Left ventricle myocardium inferior (tissue), 1 donor: ENCODE measurements around the gene FAT2. TPM values are rescaled to one million over a fixed set of nuclear protein-coding genes. Genes with fewer than 3 reads are reported as not detected.

Source experiments
- DNase-seq: peaks from one replicate; pipeline ENCODE4 v3.0.0-alpha.2; 2020
- H3K27ac ChIP-seq: fragments of 200-600 bp; replicated peaks from 2 replicates; pipeline ENCODE4 v1.8.0; 2021
- H3K27me3 ChIP-seq: fragments of 200-600 bp; 2 replicates; pipeline ENCODE4 v1.8.0; 2021; ENCODE audit warnings: low read depth
- H3K36me3 ChIP-seq: fragments of 200-600 bp; 2 replicates; pipeline ENCODE4 v1.8.0; 2021
- H3K4me1 ChIP-seq: fragments of 200-600 bp; 2 replicates; pipeline ENCODE4 v1.8.0; 2021
- H3K4me3 ChIP-seq: fragments of 200-600 bp; 2 replicates; pipeline ENCODE4 v1.8.0; 2021; ENCODE audit warnings: mild to moderate bottlenecking, moderate library complexity
- H3K9me3 ChIP-seq: fragments of 200-600 bp; replicated peaks from 2 replicates; pipeline ENCODE4 v1.8.0; 2021
- intact Hi-C: fragments of 100-400 bp; cut with micrococcal nuclease; formaldehyde crosslinking; loops from one replicate; pipeline ENCODE4 v1.11.0; 2022
- total RNA-seq: library from RNA; stranded (reverse); fragmentation: NEBNext Ultra II Directional; extraction: Animal tissue kit (Norgen Biotek cat#: 25700); gene quantifications from one replicate; pipeline ENCODE4 v1.2.1, GENCODE V29; 2021
- TF ChIP-seq, protein P1 (sequence below): fragments of 200-600 bp; IDR thresholded peaks from 2 replicates; pipeline ENCODE4 v1.8.0; 2021; ENCODE audit warnings: antibody characterized with exemption, mild to moderate bottlenecking, borderline replicate concordance
- donor health status: DM: no; HTN: yes; CAD: no; lungs with severe emphysema.

The FAT2 gene
- total RNA-seq, 1 donor from 2014 or later, result not detected

DNA sequence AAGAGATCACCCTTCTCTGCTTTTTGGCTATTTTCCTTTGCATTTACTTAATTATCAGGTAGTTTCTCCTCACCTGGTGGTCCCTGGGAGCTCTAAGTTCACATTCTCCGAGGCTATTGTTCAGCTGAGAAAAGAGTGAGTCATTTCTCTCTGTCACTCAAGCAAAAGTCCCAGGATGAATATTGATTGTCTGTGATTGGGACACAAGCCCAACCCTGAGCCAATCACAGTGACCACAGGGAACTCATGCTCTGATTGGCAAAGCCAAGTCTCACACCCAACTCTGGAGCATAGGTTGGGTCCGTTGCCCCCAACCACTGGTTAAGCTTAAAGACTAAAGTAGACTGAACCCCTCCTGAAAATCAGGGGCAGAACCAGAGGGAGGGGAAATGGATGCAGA lies 27.8 kb upstream of the FAT2 start:
- TF ChIP-seq, protein P1, sequence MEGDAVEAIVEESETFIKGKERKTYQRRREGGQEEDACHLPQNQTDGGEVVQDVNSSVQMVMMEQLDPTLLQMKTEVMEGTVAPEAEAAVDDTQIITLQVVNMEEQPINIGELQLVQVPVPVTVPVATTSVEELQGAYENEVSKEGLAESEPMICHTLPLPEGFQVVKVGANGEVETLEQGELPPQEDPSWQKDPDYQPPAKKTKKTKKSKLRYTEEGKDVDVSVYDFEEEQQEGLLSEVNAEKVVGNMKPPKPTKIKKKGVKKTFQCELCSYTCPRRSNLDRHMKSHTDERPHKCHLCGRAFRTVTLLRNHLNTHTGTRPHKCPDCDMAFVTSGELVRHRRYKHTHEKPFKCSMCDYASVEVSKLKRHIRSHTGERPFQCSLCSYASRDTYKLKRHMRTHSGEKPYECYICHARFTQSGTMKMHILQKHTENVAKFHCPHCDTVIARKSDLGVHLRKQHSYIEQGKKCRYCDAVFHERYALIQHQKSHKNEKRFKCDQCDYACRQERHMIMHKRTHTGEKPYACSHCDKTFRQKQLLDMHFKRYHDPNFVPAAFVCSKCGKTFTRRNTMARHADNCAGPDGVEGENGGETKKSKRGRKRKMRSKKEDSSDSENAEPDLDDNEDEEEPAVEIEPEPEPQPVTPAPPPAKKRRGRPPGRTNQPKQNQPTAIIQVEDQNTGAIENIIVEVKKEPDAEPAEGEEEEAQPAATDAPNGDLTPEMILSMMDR, result no peak
- Histone ChIP-seq H3K4me1 (peaks cover 12% of the 10 kb centered on the region), H3K4me3 (no peak overlapping the region), H3K36me3 (no peaks in the 10 kb centered on the region), H3K27ac (no peak overlapping the region), H3K27me3 (peaks cover 6% of the 10 kb centered on the region), H3K9me3 (peaks cover 6% of the 10 kb centered on the region)
- DNase-seq, result no peak
- intact Hi-C loops, result no loop called here

DNA sequence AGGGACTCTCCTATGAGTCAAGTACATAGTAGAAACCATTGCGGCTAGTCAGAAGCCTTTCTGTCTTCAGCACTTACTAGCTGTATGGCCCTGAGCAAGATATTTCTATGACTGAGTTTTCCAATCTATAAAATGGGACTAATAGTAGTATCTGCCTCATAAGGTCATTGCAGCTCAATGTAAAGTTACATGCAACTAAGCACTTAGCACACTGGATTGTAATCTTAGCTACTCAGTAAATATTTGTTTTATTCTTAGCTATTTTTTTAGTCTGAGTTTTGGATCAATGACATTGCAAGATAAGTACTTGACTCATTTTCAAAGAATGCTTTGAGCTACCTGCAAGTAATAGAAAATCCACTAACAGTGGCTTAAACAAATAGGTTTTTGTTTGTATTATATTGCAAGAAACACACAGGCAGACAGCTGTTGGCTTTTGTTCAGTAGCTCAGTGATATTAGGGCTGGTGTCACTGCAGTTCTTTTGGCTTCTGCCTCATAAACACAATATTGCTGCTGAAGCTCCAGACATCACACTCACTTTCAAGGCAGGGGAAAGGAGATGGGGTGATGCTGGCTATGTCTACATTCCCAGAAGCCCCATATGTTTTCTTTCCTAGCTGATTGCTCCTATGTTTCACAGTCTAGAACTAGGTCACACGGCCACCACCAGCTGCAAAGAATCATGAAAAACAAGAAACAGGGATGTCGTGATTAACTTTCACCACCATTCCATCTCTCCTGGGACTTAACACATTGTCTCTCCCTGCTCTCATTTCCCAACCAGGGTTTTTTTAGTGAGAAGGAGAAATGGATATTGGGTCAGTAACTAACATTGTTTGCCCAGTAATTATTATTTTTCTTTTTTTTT lies 26.9 kb upstream of the FAT2 start:
- H3K27ac ChIP-seq, result no peak overlapping the region
- H3K4me3 ChIP-seq, result no peak overlapping the region
- DNase-seq, result no peak
- peaks cover 6% of the 10 kb centered on the region for H3K27me3 ChIP-seq
- intact Hi-C loops, result no loop called here
- H3K36me3 ChIP-seq, result no peaks in the 10 kb centered on the region
- H3K4me1 ChIP-seq, result peaks cover 6% of the 10 kb centered on the region
- H3K9me3 ChIP-seq, result peaks cover 6% of the 10 kb centered on the region
- TF ChIP-seq, protein P1, result no peak

DNA sequence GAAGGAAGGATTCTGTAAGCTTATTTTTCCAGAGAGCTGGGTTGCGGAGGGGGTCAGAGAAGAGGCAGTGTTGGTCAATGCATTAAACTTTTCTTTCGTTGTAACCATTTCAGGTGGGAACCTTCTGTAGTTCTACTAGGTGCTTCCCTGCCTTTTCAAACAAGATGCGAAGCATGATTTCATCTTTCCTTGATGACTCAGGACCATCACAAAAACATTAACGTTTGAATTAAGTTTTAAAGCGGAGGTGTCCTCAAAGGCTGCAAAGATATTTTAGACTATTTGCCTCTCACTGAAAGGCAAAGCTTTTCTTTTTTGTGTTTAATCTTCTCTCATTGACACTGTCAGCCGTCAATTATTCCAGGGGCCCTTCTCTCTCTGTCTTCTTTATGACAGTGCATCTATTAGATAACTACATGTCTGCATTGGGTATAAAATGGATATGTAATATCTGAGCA lies 26.3 kb upstream of the FAT2 start:
- Histone ChIP-seq H3K4me3 (no peak overlapping the region), H3K36me3 (no peaks in the 10 kb centered on the region), H3K4me1 (no peaks in the 10 kb centered on the region), H3K9me3 (peaks cover 6% of the 10 kb centered on the region), H3K27me3 (peaks cover 6% of the 10 kb centered on the region), H3K27ac (no peak overlapping the region)
- intact Hi-C loops, result no loop called here
- TF ChIP-seq, protein P1, result no peak
- DNase-seq, result no peak

DNA sequence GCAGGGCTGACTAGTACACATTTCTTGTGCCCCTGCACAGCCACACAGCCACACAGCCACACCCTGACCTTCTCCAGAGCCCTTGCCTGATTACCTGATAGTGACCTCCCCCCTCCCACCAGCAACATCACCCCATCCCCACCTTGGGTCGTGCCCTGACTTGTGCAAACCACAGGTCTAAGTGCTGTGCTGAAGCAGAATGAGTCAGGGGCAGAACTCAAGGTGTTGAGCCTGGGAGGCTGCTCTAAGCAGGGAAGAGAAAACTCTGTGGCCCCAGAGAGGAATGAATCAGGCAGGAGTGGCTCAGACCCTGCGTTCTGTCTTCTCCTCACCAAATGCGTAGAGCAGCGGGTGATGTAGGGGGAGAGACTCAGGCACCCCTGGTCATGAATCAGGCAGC lies 24.3 kb upstream of the FAT2 start:
- Histone ChIP-seq H3K27me3 (peaks cover 6% of the 10 kb centered on the region), H3K4me3 (no peak overlapping the region), H3K36me3 (no peaks in the 10 kb centered on the region), H3K9me3 (peaks cover 6% of the 10 kb centered on the region), H3K27ac (no peak overlapping the region), H3K4me1 (no peaks in the 10 kb centered on the region)
- intact Hi-C loops, result no loop called here
- DNase-seq, result no peak
- TF ChIP-seq, protein P1, result no peak

DNA sequence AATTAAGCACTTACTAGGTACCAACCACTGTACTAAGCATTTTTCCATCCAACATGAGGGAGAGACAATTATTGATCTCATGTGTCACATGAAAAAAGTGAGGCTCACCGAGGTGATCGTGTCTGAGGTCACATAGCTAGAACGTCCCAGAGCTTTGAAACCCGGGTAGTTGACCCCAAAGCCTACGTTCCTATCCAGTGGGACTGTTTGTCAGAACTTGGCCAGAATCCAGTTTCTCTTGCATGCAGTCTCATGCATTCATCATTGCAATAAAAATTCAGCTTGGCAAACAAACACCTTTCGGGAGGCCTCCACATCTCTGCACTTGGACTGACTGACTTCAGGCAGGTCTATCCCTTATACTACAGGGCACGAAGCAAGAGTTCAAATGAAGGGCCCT lies 23.4 kb upstream of the FAT2 start:
- Histone ChIP-seq H3K4me3 (no peak overlapping the region), H3K36me3 (no peaks in the 10 kb centered on the region), H3K27me3 (peaks cover 6% of the 10 kb centered on the region), H3K27ac (no peak overlapping the region), H3K9me3 (peaks cover 6% of the 10 kb centered on the region), H3K4me1 (no peaks in the 10 kb centered on the region)
- intact Hi-C loops, result no loop called here
- no peak for DNase-seq
- TF ChIP-seq, protein P1, result no peak
